GM20000 (cell line): ENCODE measurements around the gene C14orf119.

Source experiments
- DNase-seq: peaks from one replicate; pipeline ENCODE4 v3.0.0; 2012; ENCODE audit warnings: low spot score
- CTCF ChIP-seq: IDR thresholded peaks from 2 replicates; pipeline ENCODE4 v1.5.1; 2012; ENCODE audit warnings: mild to moderate bottlenecking, control low read depth; ENCODE audit errors: extremely low read depth, missing control alignments

The C14orf119 gene

DNA sequence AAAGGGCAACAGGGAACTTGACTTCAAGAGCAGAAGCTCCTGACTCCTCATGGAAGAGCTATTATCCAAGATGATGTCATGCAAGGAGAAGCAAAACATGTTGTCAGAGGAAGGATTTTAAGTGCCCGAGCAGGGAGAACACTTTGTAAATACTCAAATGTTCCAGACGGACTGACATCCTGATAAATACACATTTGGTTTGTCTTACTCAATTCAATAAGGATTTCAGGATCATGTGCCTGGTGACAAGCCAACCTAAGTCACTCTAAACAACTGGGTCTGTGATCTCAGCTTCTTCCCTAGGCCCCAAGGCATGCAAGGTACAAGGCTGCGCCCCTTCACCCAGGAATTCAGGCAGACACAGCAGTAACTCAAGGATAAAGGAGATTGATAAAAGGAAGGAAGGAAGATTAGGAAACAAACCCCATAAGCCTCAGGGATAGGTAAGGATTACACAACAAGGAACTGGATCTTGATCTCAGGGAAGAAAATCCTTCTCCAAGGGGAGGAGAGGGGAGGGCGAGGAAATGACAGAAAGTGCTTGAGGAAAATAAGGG lies 50.6 kb downstream of the C14orf119 start:
- no peak for TF ChIP-seq CTCF
- DNase-seq: no peak

DNA sequence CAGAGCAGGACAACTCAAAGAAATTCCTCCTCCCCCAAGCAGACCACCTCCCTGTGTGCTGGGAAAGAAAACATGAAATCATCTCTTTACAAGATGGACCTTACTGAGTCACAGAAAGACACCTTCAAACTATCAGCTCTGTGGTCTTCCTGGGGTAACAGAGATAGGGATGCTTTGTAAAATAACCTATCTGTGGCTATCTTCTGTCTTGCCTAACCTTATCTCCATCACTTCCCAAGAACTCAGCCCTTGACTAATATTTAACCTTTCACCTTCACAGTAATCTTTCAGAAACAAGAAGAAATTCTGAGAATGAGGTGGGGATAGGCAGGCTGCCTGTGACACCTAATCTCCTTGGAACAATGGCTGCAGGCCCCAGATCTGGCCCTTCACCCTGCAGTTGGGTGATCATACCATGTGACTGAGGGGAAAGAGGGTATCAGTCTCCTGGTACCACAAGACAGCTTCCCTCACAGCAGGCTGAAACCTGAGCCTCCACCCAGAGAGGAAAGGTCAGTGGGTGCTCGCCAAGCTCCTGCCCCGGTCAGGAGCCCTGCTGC lies 51.1 kb downstream of the C14orf119 start:
- DNase-seq: no peak
- no peak for TF ChIP-seq CTCF

GRCh38 chr14:23146980-23147379 lies 51.7 kb downstream of the C14orf119 start:
- DNase-seq: no peak

DNA sequence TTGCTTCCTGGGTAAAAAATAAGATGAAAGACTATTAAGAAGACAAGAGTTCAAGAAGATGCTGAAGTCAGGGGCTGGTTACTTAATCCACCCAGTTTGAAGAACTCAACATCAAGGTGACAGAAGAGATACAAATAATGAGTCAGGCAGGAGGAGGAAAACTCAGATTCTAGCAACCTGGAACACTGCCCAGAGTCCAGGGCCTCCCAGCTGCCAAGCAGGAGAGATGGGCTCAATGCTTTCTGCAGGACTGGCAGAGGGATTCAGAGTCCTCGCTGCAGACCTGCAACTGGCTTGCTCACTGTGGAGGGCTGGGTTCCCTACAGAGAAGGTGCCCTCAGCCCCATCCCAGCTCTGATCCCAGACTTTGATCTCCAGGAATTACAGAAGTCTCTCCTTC lies 52.4 kb downstream of the C14orf119 start:
- no peak for DNase-seq

More at GRCh38 chr14:23146980-23147379, 51.7 kb downstream of the C14orf119 start:
- TF ChIP-seq CTCF: no peak

GRCh38 chr14:23148591-23149249 lies 53.4 kb downstream of the C14orf119 start:
- DNase-seq: no peak
- no peak for TF ChIP-seq CTCF

More for the DNA sequence above, 52.4 kb downstream of the C14orf119 start:
- no peak for TF ChIP-seq CTCF

DNA sequence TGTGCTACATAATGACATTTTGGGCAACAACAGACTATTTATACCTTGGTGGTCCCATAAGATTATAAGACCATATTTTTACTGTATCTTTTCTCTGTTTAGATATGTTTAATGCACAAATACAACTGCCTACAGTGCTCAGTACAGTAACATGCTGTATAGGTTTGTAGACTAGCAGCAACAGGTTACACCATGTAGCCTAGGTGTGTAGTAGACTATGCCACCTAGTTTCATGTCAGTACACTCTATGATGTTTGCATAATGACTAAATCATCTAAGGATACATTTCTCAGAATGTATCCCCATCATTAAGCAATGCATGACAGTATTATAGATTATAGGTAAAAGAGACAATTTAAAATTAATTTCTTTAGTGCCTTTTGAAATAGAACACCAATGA lies 54.4 kb downstream of the C14orf119 start:
- DNase-seq: no peak
- no peak for TF ChIP-seq CTCF
